Activated B cell treated with CpG ODN at 0.5 μM for 24 hours (primary cell): Measurements from ENCODE around the gene CLEC2A. TPM values are rescaled to one million over a fixed set of nuclear protein-coding genes. Genes with fewer than 3 reads are reported as not detected.
A peak's percentile ranks its signal among the peaks of the same experiment; 100 is the strongest.

Experiments
- ATAC-seq: fragments of 200-7000 bp; cut with Tn5 transposase; one replicate; pipeline ENCODE4 v1.10.0; 2021; ENCODE audit warnings: low read depth, mild to moderate bottlenecking, moderate library complexity
- CTCF ChIA-PET: fragments of 350-600 bp; sonication (Branson Sonifier 250); formaldehyde crosslinking; loops from one replicate; lab custom pipeline; 2021; ENCODE audit warnings: antibody characterized with exemption; lab: Charles Lee
- POLR2A ChIA-PET: fragments of 350-600 bp; sonication (Branson Sonifier 250); formaldehyde crosslinking; loops from one replicate; lab custom pipeline; 2021; ENCODE audit warnings: antibody characterized with exemption; lab: Charles Lee
- DNase-seq: peaks from one replicate; pipeline ENCODE4 v3.0.0; 2022
- H3K27ac Mint-ChIP-seq: one replicate; pipeline ENCODE4 v1.8.0; 2020; ENCODE audit warnings: mixed read lengths
- H3K27me3 Mint-ChIP-seq: one replicate; pipeline ENCODE4 v1.8.0; 2021; ENCODE audit warnings: mixed read lengths
- H3K36me3 Mint-ChIP-seq: one replicate; pipeline ENCODE4 v1.8.0; 2021; ENCODE audit warnings: low read depth, mixed read lengths
- H3K4me1 Mint-ChIP-seq: one replicate; pipeline ENCODE4 v1.8.0; 2021; ENCODE audit warnings: mixed read lengths
- H3K4me3 Mint-ChIP-seq: one replicate; pipeline ENCODE4 v1.8.0; 2020; ENCODE audit warnings: mild to moderate bottlenecking, mixed read lengths
- H3K9me3 Mint-ChIP-seq: one replicate; pipeline ENCODE4 v1.8.0; 2020; ENCODE audit warnings: mixed read lengths
- intact Hi-C: fragments of 100-400 bp; cut with micrococcal nuclease; formaldehyde crosslinking; loops from one replicate; pipeline ENCODE4 v1.15.1; 2024
- total RNA-seq: library from RNA; stranded (reverse); gene quantifications from 2 replicates; pipeline ENCODE4 v1.2.3, GENCODE V29; 2022
- TF ChIP-seq, protein P1 (sequence below): fragments of 200-600 bp; IDR thresholded peaks from one replicate; pipeline ENCODE4 v1.8.0; 2022; ENCODE audit warnings: antibody characterized with exemption, mild to moderate bottlenecking

CLEC2A gene
- total RNA-seq, 1 donor from 2014 or later = not detected

DNA sequence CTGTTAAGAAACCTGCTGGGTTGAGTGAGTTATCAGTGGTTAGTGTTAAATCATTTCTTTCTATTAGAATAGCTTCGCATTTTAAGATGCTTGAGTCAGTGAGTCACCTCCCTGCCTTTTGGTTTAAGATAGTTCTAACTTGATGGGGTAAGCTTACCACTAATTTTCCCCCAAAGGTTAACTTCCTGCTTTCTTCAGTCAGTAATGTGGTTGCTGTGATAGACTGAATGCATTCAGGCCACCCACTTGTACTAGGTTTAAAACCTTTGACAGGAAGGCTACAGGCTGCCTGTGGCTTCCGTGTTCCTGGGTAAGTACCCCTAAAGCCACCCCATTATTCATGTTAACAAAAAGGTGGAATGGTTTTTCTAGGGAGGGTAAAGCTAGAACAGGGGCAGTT is 25.3 kb downstream of the CLEC2A start:
- Mint-ChIP-seq H3K9me3 (peaks cover 23% of the 10 kb centered on the region), H3K4me1 (peaks cover 5% of the 10 kb centered on the region)

DNA sequence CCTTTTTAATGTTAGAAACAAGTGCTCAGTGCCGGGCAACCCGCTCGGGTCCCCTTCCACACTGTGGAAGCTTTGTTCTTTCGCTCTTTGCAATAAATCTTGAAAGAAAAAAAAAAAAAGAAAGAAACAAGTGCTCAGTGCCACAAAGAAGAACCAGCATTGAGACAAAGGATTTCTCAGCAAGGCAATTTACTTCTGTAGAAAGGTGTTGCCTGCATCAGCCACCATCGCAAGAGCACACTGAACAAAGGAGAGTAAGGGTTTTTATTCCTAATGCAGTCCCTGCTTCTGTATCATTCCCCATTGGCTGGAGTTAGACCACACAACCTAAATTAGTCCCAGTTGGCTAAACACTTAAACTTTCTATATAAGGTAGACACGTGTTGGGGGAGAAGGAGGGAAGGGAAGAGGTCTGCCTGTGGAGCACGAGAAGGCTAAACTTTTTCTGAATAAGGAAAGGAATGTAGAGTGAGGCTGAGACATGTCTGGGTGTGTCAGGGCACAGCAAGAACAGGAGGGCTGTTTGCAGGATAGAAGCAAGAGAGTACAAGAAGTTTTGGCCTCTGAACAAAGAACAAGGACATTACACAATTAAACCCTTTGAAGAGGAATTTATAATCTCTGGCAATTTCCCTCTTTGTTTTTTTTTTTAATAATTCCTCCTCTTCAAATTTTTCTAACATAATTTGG is 29.5 kb downstream of the CLEC2A start:
- Mint-ChIP-seq H3K4me1 (peaks cover 5% of the 10 kb centered on the region), H3K27me3 (peaks cover 12% of the 10 kb centered on the region), H3K36me3 (peaks cover 3% of the 10 kb centered on the region), H3K9me3 (peaks cover 10% of the 10 kb centered on the region), H3K4me3 (no peak overlapping the region), H3K27ac (no peak overlapping the region)
- POLR2A ChIA-PET = no interaction called here
- TF ChIP-seq, protein P1, sequence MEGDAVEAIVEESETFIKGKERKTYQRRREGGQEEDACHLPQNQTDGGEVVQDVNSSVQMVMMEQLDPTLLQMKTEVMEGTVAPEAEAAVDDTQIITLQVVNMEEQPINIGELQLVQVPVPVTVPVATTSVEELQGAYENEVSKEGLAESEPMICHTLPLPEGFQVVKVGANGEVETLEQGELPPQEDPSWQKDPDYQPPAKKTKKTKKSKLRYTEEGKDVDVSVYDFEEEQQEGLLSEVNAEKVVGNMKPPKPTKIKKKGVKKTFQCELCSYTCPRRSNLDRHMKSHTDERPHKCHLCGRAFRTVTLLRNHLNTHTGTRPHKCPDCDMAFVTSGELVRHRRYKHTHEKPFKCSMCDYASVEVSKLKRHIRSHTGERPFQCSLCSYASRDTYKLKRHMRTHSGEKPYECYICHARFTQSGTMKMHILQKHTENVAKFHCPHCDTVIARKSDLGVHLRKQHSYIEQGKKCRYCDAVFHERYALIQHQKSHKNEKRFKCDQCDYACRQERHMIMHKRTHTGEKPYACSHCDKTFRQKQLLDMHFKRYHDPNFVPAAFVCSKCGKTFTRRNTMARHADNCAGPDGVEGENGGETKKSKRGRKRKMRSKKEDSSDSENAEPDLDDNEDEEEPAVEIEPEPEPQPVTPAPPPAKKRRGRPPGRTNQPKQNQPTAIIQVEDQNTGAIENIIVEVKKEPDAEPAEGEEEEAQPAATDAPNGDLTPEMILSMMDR = no peak
- intact Hi-C loops = no loop called here
- ATAC-seq = no peak
- CTCF ChIA-PET = no interaction called here
- DNase-seq = no peak

More for the DNA sequence above, 25.3 kb downstream of the CLEC2A start:
- TF ChIP-seq, protein P1 = no peak
- Mint-ChIP-seq H3K4me3 (no peak overlapping the region), H3K27ac (no peak overlapping the region), H3K27me3 (peaks cover 2% of the 10 kb centered on the region), H3K36me3 (peaks cover 6% of the 10 kb centered on the region)
- CTCF ChIA-PET = interaction anchor here (1.0 to 1.4 kb wide), 3 partner anchors 12 to 35 kb away, joined by 3 to 5 read pairs (median 3); no protein-coding TSS in a partner anchor
- ATAC-seq (peak; percentile 65), DNase-seq (no peak)
- intact Hi-C loops = no loop called here
- POLR2A ChIA-PET = interaction anchor here (1.0 kb wide), 1 partner anchor 40 kb away, joined by 3 read pairs; no protein-coding TSS in a partner anchor

DNA sequence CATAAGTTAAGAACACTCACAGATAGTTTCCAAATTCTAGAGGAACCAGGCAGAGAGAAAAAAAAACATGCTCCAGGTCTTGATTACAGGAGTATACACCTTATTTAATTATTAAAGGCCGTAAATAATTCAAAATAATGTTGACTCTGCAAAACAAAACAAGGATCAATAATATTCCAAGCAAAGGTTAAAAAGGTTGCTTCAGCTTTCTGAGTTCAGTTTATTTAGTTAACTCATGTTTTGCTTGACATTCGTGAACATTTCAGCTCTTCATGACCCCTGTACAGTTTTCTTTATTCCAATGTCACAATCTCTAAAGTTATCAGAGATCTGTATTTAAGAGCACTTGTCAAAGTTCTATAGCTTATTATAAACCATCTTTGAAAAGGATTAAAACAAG is 31.2 kb downstream of the CLEC2A start:
- Mint-ChIP-seq H3K4me3 (no peak overlapping the region), H3K27ac (no peak overlapping the region), H3K27me3 (peaks cover 17% of the 10 kb centered on the region), H3K9me3 (peaks cover 10% of the 10 kb centered on the region), H3K36me3 (peaks cover 3% of the 10 kb centered on the region), H3K4me1 (no peaks in the 10 kb centered on the region)
- intact Hi-C loops = no loop called here
- DNase-seq (no peak), ATAC-seq (no peak)
- ChIA-PET CTCF (no interaction called here), POLR2A (no interaction called here)
- TF ChIP-seq, protein P1 = no peak

DNA sequence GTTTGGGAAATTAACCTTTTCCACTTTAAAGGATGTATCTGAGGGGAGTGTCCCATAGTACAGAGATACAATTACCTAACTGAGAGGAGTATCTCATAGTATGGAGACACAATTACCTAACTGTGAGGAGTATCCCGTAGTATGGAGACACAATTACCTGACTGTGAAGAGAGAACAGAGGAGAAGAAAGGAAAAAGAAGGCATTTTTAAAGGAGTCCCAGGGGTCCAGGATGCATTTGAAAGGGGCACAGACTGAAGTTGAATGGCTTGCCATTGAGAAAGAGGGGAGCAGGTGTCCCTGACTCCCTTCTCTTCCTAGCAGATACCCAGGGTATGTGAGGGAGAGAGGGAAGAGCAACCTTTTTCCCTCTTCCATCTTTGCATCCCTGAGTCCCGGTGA is 33.0 kb downstream of the CLEC2A start:
- Mint-ChIP-seq H3K4me3 (no peak overlapping the region), H3K36me3 (peaks cover 3% of the 10 kb centered on the region), H3K27me3 (peaks cover 20% of the 10 kb centered on the region), H3K9me3 (peaks cover 10% of the 10 kb centered on the region), H3K4me1 (no peaks in the 10 kb centered on the region), H3K27ac (no peak overlapping the region)
- ChIA-PET CTCF (no interaction called here), POLR2A (no interaction called here)
- ATAC-seq (no peak), DNase-seq (no peak)
- intact Hi-C loops = no loop called here
- TF ChIP-seq, protein P1 = no peak

DNA sequence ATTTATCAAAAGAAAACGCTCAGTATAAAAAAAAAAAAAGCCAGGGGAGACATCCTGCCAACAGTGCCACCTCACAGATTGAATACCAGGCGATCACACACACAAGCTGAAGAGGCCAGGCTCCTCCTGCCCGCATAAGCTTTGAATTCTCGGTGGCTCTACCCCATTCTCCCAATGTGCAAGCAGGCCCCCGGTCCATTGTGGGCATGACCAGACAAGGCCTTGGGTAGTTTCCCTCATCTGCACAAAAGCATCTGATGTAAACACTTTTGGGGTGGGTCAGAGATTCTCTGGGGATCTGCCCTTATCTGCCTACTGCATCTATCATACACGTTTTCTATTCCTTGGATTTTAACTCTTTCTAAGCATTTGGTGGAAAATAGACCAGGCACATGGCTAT is 34.6 kb downstream of the CLEC2A start:
- ATAC-seq = no peak
- Mint-ChIP-seq H3K4me1 (no peaks in the 10 kb centered on the region), H3K4me3 (no peak overlapping the region), H3K27ac (no peak overlapping the region), H3K36me3 (peaks cover under 1% of the 10 kb centered on the region), H3K9me3 (peaks cover 3% of the 10 kb centered on the region), H3K27me3 (peaks cover 23% of the 10 kb centered on the region)
- ChIA-PET CTCF (no interaction called here), POLR2A (no interaction called here)
- no peak for DNase-seq
- intact Hi-C loops = no loop called here
- TF ChIP-seq, protein P1 = no peak
